IMR-90 (cell line): ENCODE results near the gene SELENOH. TPM values are rescaled to one million over a fixed set of nuclear protein-coding genes. Genes with fewer than 3 reads are reported as not detected.

Experiments used
- ATAC-seq: fragments of 200-7000 bp; cut with Tn5 transposase; 2 replicates; pipeline ENCODE4 v1.9.1; 2020; ENCODE audit warnings: low read depth, mild to moderate bottlenecking, moderate library complexity
- BruUV-seq: library from RNA; stranded (reverse); fragments of 400-500 nt; replicated peaks from 2 replicates; lab custom pipeline; 2021; lab: Mats Ljungman, UMichigan
- CTCF ChIA-PET: fragments of 300-600 bp; formaldehyde crosslinking; extraction: SDS; loops from one replicate; lab custom pipeline; 2021; ENCODE audit warnings: antibody characterized with exemption; lab: Yijun Ruan, JAX
- POLR2A ChIA-PET: fragments of 300-600 bp; sonication (Branson Sonifier 250); formaldehyde crosslinking; loops from one replicate; lab custom pipeline; 2022; ENCODE audit warnings: antibody characterized with exemption; ENCODE audit not compliant: unreplicated experiment; lab: Charles Lee
- DNase-seq: peaks from one replicate; pipeline ENCODE4 v3.0.0; 2013
- H2AFZ ChIP-seq: replicated peaks from 2 replicates; pipeline ENCODE3; 2013; ENCODE audit warnings: low read length, mild to moderate bottlenecking; ENCODE audit not compliant: poor library complexity
- H2AK5ac ChIP-seq: 2 replicates; pipeline ENCODE4 v1.6.1; 2013; ENCODE audit warnings: low read depth, low read length, inconsistent platforms
- H2AK9ac ChIP-seq: replicated peaks from 2 replicates; pipeline ENCODE3; 2013; ENCODE audit warnings: mild to moderate bottlenecking, low read depth, low read length, moderate library complexity; ENCODE audit not compliant: poor library complexity
- H2BK120ac ChIP-seq: 2 replicates; pipeline ENCODE4 v1.6.1; 2013; ENCODE audit warnings: low read depth, low read length, inconsistent platforms
- H2BK15ac ChIP-seq: 3 replicates; pipeline ENCODE4 v1.6.1; 2013; ENCODE audit warnings: low read depth, low read length, inconsistent platforms
- H2BK20ac ChIP-seq: 2 replicates; pipeline ENCODE4 v1.6.1; 2013; ENCODE audit warnings: low read depth, mild to moderate bottlenecking, inconsistent platforms, low read length, moderate library complexity
- H2BK5ac ChIP-seq: 2 replicates; pipeline ENCODE4 v1.6.1; 2013; ENCODE audit warnings: mild to moderate bottlenecking, low read depth, low read length, inconsistent platforms; ENCODE audit not compliant: poor library complexity, severe bottlenecking
- H3K14ac ChIP-seq: replicated peaks from 2 replicates; pipeline ENCODE4 v1.6.1; 2013; ENCODE audit warnings: low read depth, low read length, inconsistent platforms
- H3K18ac ChIP-seq: 2 replicates; pipeline ENCODE4 v1.6.1; 2013; ENCODE audit warnings: low read depth, low read length, control low read depth
- H3K23ac ChIP-seq: 2 replicates; pipeline ENCODE4 v1.6.1; 2013; ENCODE audit warnings: low read depth, low read length, inconsistent platforms
- H3K27ac ChIP-seq: 2 replicates; pipeline ENCODE4 v1.5.1; 2013; ENCODE audit warnings: mild to moderate bottlenecking, control low read depth, low read length; ENCODE audit not compliant: insufficient read depth
- H3K27me3 ChIP-seq: 2 replicates; pipeline ENCODE4 v1.6.1; 2013; ENCODE audit warnings: low read length; ENCODE audit not compliant: control insufficient read depth, insufficient read depth
- H3K36me3 ChIP-seq: 2 replicates; pipeline ENCODE4 v1.6.1; 2013; ENCODE audit warnings: low read length, mixed read lengths; ENCODE audit not compliant: control insufficient read depth, insufficient read depth
- H3K4ac ChIP-seq: 2 replicates; pipeline ENCODE4 v1.6.1; 2013; ENCODE audit warnings: low read depth, low read length, inconsistent platforms
- H3K4me1 ChIP-seq: 2 replicates; pipeline ENCODE4 v1.6.1; 2013; ENCODE audit warnings: low read length, mixed read lengths; ENCODE audit not compliant: control insufficient read depth, insufficient read depth
- H3K4me2 ChIP-seq: 2 replicates; pipeline ENCODE4 v1.6.1; 2013; ENCODE audit warnings: low read depth, mild to moderate bottlenecking, control low read depth, low read length, moderate library complexity
- H3K4me3 ChIP-seq: 2 replicates; pipeline ENCODE4 v1.5.1; 2013; ENCODE audit warnings: low read depth, mild to moderate bottlenecking, control low read depth, low read length, moderate library complexity; ENCODE audit not compliant: insufficient read depth
- H3K56ac ChIP-seq: 2 replicates; pipeline ENCODE4 v1.6.1; 2013; ENCODE audit warnings: low read length, inconsistent platforms; ENCODE audit not compliant: insufficient read depth; ENCODE audit errors: extremely low read depth
- H3K79me1 ChIP-seq, 2 experiments: 2 replicates each; pipeline ENCODE4 v1.6.1; 2013; ENCODE audit warnings: low read length in 2 of 2, inconsistent platforms in 1 of 2, low read depth in 1 of 2
- H3K9ac ChIP-seq: 2 replicates; pipeline ENCODE4 v1.6.1; 2013; ENCODE audit warnings: low read depth, low read length, control low read depth
- H3K9me1 ChIP-seq: 2 replicates; pipeline ENCODE4 v1.6.1; 2013; ENCODE audit warnings: low read length, inconsistent platforms; ENCODE audit not compliant: insufficient read depth
- H3K9me3 ChIP-seq: 2 replicates; pipeline ENCODE4 v1.6.1; 2013; ENCODE audit warnings: low read length; ENCODE audit not compliant: control insufficient read depth, insufficient read depth
- H4K20me1 ChIP-seq: 2 replicates; pipeline ENCODE4 v1.6.1; 2013; ENCODE audit warnings: low read length, inconsistent platforms; ENCODE audit not compliant: insufficient read depth
- H4K5ac ChIP-seq: 2 replicates; pipeline ENCODE4 v1.6.1; 2013; ENCODE audit warnings: mild to moderate bottlenecking, low read depth, low read length, control low read depth
- H4K8ac ChIP-seq, 2 experiments: 2 replicates each; pipeline ENCODE4 v1.6.1; 2013; ENCODE audit warnings: low read depth in 2 of 2, low read length in 2 of 2, control low read depth in 1 of 2, inconsistent platforms in 1 of 2
- H4K91ac ChIP-seq: 2 replicates; pipeline ENCODE4 v1.6.1; 2013; ENCODE audit warnings: low read depth, low read length, inconsistent platforms; ENCODE audit not compliant: insufficient read depth
- BHLHE40 ChIP-seq: fragments of 150-350 bp; IDR thresholded peaks from 2 replicates; pipeline ENCODE4 v1.6.1; 2016; ENCODE audit warnings: mild to moderate bottlenecking, low read depth, low read length
- CEBPB ChIP-seq: IDR thresholded peaks from 2 replicates; pipeline ENCODE4 v1.6.1; 2012; ENCODE audit warnings: low read depth, low read length, improper control_type of control experiment
- CHD1 ChIP-seq: IDR thresholded peaks from 2 replicates; pipeline ENCODE4 v1.6.1; 2012; ENCODE audit warnings: low read depth, low read length, improper control_type of control experiment
- FOS ChIP-seq: fragments of 150-350 bp; IDR thresholded peaks from 2 replicates; pipeline ENCODE4 v1.6.1; 2016; ENCODE audit warnings: low read depth, low read length
- MAFK ChIP-seq: IDR thresholded peaks from 2 replicates; pipeline ENCODE4 v1.6.1; 2012; ENCODE audit warnings: low read depth, low read length, improper control_type of control experiment
- MAZ ChIP-seq: IDR thresholded peaks from 2 replicates; pipeline ENCODE4 v1.6.1; 2012; ENCODE audit warnings: low read depth, mild to moderate bottlenecking, low read length, improper control_type of control experiment, moderate library complexity, borderline replicate concordance
- MXI1 ChIP-seq: IDR thresholded peaks from 2 replicates; pipeline ENCODE4 v1.6.1; 2012; ENCODE audit warnings: low read depth, mild to moderate bottlenecking, low read length, moderate library complexity, borderline replicate concordance
- NFE2L2 ChIP-seq: fragments of 150-350 bp; IDR thresholded peaks from 2 replicates; pipeline ENCODE4 v1.6.1; 2016; ENCODE audit warnings: low read depth, mild to moderate bottlenecking, low read length
- POLR2A ChIP-seq: IDR thresholded peaks from 2 replicates; pipeline ENCODE4 v1.6.1; 2012; ENCODE audit warnings: mild to moderate bottlenecking, low read depth, low read length
- RAD21 ChIP-seq: IDR thresholded peaks from 2 replicates; pipeline ENCODE4 v1.6.1; 2012; ENCODE audit warnings: low read length, improper control_type of control experiment
- RCOR1 ChIP-seq: IDR thresholded peaks from 2 replicates; pipeline ENCODE4 v1.6.1; 2012; ENCODE audit warnings: mild to moderate bottlenecking, low read length, improper control_type of control experiment; ENCODE audit not compliant: insufficient replicate concordance
- RFX5 ChIP-seq: IDR thresholded peaks from 2 replicates; pipeline ENCODE4 v1.8.0; 2012; ENCODE audit warnings: low read depth, mild to moderate bottlenecking, low read length, moderate library complexity
- SMC3 ChIP-seq: fragments of 150-350 bp; IDR thresholded peaks from 2 replicates; pipeline ENCODE4 v1.6.1; 2016; ENCODE audit warnings: low read depth, mild to moderate bottlenecking, antibody characterized with exemption, low read length, moderate library complexity
- WGBS, 2 experiments: methylation state at CpG; one replicate each; pipeline versions ENCODE4 v1.1.5 to v1.1.7; 2013; ENCODE audit warnings: missing lambda C conversion rate in 2 of 2; ENCODE audit not compliant: insufficient read length in 1 of 2; ENCODE audit errors: extremely low coverage in 2 of 2; 5-methylcytosine and 5-hydroxymethylcytosine counted together
- dilution Hi-C: fragments of 300-500 bp; cut with HindIII; formaldehyde crosslinking; loops from one replicate; pipeline ENCODE4 v1.14.3; 2018; ENCODE audit warnings: low sequenced_read_pairs; ENCODE audit not compliant: unreplicated experiment
- in situ Hi-C: fragments of 300-500 bp; cut with MboI; formaldehyde crosslinking; loops from 3 replicates; pipeline ENCODE4 v1.14.3; 2019; ENCODE audit warnings: low sequenced_read_pairs, inconsistent platforms, mixed read lengths
- intact Hi-C: fragments of 100-400 bp; cut with micrococcal nuclease; formaldehyde crosslinking; loops from 2 replicates; pipeline ENCODE4 v1.10.0; 2022
- polyA plus RNA-seq, 3 experiments: library from polyadenylated mRNA; depleted of rRNA; stranded (reverse); fragments of >200 nt; gene quantifications; 2 replicates each; pipeline ENCODE4 v1.2.3, GENCODE V29; 2012; ENCODE audit warnings: low replicate concordance in 1 of 3
- total RNA-seq: library from RNA; depleted of rRNA; stranded (reverse); fragments of >200 nt; gene quantifications from 2 replicates; pipeline ENCODE4 v1.2.3, GENCODE V29; 2012
- TF ChIP-seq, protein P1 (sequence below): fragments of 150-350 bp; IDR thresholded peaks from 2 replicates; pipeline ENCODE4 v1.6.1; 2016; ENCODE audit warnings: low read depth, mild to moderate bottlenecking, low read length, moderate library complexity, borderline replicate concordance
- TF ChIP-seq, protein P2 (sequence below): conservative IDR thresholded peaks from 2 replicates; pipeline ENCODE4 v1.5.1; 2012; ENCODE audit warnings: mild to moderate bottlenecking, low read depth, low read length, improper control_type of control experiment

SELENOH gene
- total and polyA plus RNA-seq, 2 of the 4 experiments (the other 2 are of a cell fraction): 40.3 to 107 TPM

DNA sequence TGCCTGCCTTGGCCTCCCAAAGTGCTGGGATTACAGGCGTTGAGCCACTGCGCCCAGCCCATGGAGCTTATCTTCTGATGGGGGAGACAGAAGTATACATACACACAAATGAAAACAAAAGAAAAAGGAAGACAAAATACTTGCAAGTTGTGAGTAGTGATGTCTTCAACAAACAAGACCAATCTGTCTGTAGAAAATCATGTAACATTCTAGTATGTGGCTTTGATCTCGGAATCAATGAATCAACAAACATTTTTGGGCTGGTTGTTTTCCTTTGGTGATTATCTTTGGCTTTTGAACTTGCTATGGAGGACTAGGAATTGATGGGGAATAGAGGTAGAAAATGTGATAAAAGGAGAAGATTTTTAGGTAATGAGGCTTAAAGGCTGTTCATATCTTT, 16.9 kb downstream of the SELENOH start:
- Histone ChIP-seq H3K79me1 (0 out of 4 replicates have a peak, but pooled peaks cover 0 to 3% of the 10 kb centered on the region in 2 experiments), H3K4ac (no peak overlapping the region), H2AK9ac (no peak overlapping the region), H3K14ac (no peak overlapping the region), H3K27me3 (no peaks in the 10 kb centered on the region), H2AFZ (no peak overlapping the region), H3K4me3 (no peak overlapping the region), H2AK5ac (no peak overlapping the region), H2BK20ac (no peak overlapping the region), H3K9me3 (no peaks in the 10 kb centered on the region), H3K27ac (no peak overlapping the region), H3K9ac (no peak overlapping the region), H3K9me1 (no peaks in the 10 kb centered on the region), H2BK5ac (no peak overlapping the region), H3K36me3 (no peaks in the 10 kb centered on the region), H4K5ac (no peak overlapping the region), H2BK120ac (no peak overlapping the region), H3K4me1 (peaks cover 2% of the 10 kb centered on the region; the same call in 1 of the 2 replicates), H4K8ac (no peak overlapping the region), H3K4me2 (no peak overlapping the region), H4K91ac (no peak overlapping the region), H4K20me1 (no peaks in the 10 kb centered on the region), H3K18ac (no peak overlapping the region), H3K23ac (no peak overlapping the region), H3K56ac (no peak overlapping the region), H2BK15ac (no peak overlapping the region)
- dilution Hi-C loops: no loop called here
- TF ChIP-seq NFE2L2 (no peak), BHLHE40 (no peak), SMC3 (no peak), RFX5 (no peak), MXI1 (no peak), CHD1 (no peak), CEBPB (no peak), FOS (no peak), MAFK (no peak), RCOR1 (no peak), MAZ (no peak), RAD21 (no peak), POLR2A (no peak)
- TF ChIP-seq, protein P1, sequence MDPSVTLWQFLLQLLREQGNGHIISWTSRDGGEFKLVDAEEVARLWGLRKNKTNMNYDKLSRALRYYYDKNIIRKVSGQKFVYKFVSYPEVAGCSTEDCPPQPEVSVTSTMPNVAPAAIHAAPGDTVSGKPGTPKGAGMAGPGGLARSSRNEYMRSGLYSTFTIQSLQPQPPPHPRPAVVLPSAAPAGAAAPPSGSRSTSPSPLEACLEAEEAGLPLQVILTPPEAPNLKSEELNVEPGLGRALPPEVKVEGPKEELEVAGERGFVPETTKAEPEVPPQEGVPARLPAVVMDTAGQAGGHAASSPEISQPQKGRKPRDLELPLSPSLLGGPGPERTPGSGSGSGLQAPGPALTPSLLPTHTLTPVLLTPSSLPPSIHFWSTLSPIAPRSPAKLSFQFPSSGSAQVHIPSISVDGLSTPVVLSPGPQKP: no peak
- TF ChIP-seq, protein P2, sequence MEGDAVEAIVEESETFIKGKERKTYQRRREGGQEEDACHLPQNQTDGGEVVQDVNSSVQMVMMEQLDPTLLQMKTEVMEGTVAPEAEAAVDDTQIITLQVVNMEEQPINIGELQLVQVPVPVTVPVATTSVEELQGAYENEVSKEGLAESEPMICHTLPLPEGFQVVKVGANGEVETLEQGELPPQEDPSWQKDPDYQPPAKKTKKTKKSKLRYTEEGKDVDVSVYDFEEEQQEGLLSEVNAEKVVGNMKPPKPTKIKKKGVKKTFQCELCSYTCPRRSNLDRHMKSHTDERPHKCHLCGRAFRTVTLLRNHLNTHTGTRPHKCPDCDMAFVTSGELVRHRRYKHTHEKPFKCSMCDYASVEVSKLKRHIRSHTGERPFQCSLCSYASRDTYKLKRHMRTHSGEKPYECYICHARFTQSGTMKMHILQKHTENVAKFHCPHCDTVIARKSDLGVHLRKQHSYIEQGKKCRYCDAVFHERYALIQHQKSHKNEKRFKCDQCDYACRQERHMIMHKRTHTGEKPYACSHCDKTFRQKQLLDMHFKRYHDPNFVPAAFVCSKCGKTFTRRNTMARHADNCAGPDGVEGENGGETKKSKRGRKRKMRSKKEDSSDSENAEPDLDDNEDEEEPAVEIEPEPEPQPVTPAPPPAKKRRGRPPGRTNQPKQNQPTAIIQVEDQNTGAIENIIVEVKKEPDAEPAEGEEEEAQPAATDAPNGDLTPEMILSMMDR: no peak
- WGBS, 2 experiments: no CpG with 5 or more reads among the region's 3 CpGs
- BruUV-seq: no TSS peak
- CTCF ChIA-PET: interaction anchor here (0.6 to 2.7 kb wide), 2 partner anchors 43 to 302 kb away, joined by 3 to 10 read pairs; no protein-coding TSS in a partner anchor
- ATAC-seq (no peak), DNase-seq (no peak)
- in situ Hi-C loops: no loop called here
- intact Hi-C loops: no loop called here
- POLR2A ChIA-PET: no interaction called here
